ENCODE data around the gene DUS2. TPM values are rescaled to one million over a fixed set of nuclear protein-coding genes. Genes with fewer than 3 reads are reported as not detected.
"Not testable (repeated sequence)": the region's sequence is repeated elsewhere in the genome, so short reads cannot be mapped to it uniquely, and the experiment has no call there.

DUS2 gene
- polyA plus RNA-seq, 1 donor: 10.1 TPM

- DNase-seq (ENCODE audit: low read depth): no peak
Measured at GRCh38 chr16:68091380-68092261, 68.5 kb downstream of the DUS2 start.

- DNase-seq (ENCODE audit: low read depth): not testable (repeated sequence)
Measured at GRCh38 chr16:68092275-68092674, 69.2 kb downstream of the DUS2 start.

- no peak for DNase-seq (ENCODE audit: low read depth)
Measured at GRCh38 chr16:68093816-68094613, 70.9 kb downstream of the DUS2 start.

- DNase-seq (ENCODE audit: low read depth): no peak
Measured at GRCh38 chr16:68094614-68094934, 71.5 kb downstream of the DUS2 start.

- DNase-seq (ENCODE audit: low read depth): no peak
Measured at GRCh38 chr16:68096491-68096890, 73.4 kb downstream of the DUS2 start.

GRCh38 chr16:68097088-68097487 is 74.0 kb downstream of the DUS2 start:
- DNase-seq (ENCODE audit: low read depth): no peak

GRCh38 chr16:68097895-68098294 is 74.8 kb downstream of the DUS2 start:
- DNase-seq (ENCODE audit: low read depth): no peak

GRCh38 chr16:68100488-68100887 is 77.4 kb downstream of the DUS2 start:
- DNase-seq (ENCODE audit: low read depth): no peak

GRCh38 chr16:68105611-68106010 is 82.5 kb downstream of the DUS2 start:
- no peak for DNase-seq (ENCODE audit: low read depth)

GRCh38 chr16:68107230-68107928 is 84.3 kb downstream of the DUS2 start:
- DNase-seq (ENCODE audit: low read depth): not testable (repeated sequence)

GRCh38 chr16:68109156-68109555 is 86.1 kb downstream of the DUS2 start:
- not testable (repeated sequence) for DNase-seq (ENCODE audit: low read depth)

GRCh38 chr16:68110611-68111010 is 87.5 kb downstream of the DUS2 start:
- not testable (repeated sequence) for DNase-seq (ENCODE audit: low read depth)

- no peak for DNase-seq (ENCODE audit: low read depth)
Measured at GRCh38 chr16:68111379-68111778, 88.3 kb downstream of the DUS2 start.

- DNase-seq (ENCODE audit: low read depth): no peak
Measured at GRCh38 chr16:68113059-68113761, 90.1 kb downstream of the DUS2 start.

- no peak for DNase-seq (ENCODE audit: low read depth)
Measured at GRCh38 chr16:68113765-68114240, 90.7 kb downstream of the DUS2 start.

GRCh38 chr16:68114939-68115338 is 91.9 kb downstream of the DUS2 start:
- DNase-seq (ENCODE audit: low read depth): not testable (repeated sequence)

GRCh38 chr16:68115851-68116250 is 92.8 kb downstream of the DUS2 start:
- DNase-seq (ENCODE audit: low read depth): no peak

GRCh38 chr16:68116256-68116867 is 93.3 kb downstream of the DUS2 start:
- no peak for DNase-seq (ENCODE audit: low read depth)

GRCh38 chr16:68117884-68118283 is 94.8 kb downstream of the DUS2 start:
- DNase-seq (ENCODE audit: low read depth): no peak

- DNase-seq (ENCODE audit: low read depth): not testable (repeated sequence)
Measured at GRCh38 chr16:68118954-68119353, 95.9 kb downstream of the DUS2 start.

- not testable (repeated sequence) for DNase-seq (ENCODE audit: low read depth)
Measured at GRCh38 chr16:68120496-68120895, 97.4 kb downstream of the DUS2 start.
